Measurements from ENCODE around the gene SNRNP40.

SNRNP40 gene

DNA sequence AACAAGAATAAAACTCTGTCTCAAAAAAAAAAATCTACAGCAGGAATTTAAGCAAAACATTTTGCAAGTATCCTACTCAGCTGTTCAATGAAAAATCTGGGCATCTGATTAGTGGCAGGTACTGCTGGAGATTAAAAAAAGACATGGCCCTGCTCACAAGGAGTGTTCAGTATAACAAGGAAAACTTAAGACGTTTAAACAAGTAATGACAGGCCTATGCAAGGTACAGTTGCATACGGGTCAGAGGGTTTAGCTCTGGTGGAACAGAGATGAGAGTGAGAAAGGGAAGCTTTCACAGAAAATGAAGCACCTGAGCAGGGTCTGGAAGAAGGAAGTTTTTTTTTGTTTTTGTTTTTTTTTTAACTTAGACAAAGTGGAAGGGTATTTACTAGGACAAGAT lies 23.0 kb downstream of the SNRNP40 start:
- TF ChIP-seq ZFX (IDR thresholded peaks at IDR 0.05; ENCODE audit: borderline replicate concordance), result no peak
- TF ChIP-seq, protein P1, sequence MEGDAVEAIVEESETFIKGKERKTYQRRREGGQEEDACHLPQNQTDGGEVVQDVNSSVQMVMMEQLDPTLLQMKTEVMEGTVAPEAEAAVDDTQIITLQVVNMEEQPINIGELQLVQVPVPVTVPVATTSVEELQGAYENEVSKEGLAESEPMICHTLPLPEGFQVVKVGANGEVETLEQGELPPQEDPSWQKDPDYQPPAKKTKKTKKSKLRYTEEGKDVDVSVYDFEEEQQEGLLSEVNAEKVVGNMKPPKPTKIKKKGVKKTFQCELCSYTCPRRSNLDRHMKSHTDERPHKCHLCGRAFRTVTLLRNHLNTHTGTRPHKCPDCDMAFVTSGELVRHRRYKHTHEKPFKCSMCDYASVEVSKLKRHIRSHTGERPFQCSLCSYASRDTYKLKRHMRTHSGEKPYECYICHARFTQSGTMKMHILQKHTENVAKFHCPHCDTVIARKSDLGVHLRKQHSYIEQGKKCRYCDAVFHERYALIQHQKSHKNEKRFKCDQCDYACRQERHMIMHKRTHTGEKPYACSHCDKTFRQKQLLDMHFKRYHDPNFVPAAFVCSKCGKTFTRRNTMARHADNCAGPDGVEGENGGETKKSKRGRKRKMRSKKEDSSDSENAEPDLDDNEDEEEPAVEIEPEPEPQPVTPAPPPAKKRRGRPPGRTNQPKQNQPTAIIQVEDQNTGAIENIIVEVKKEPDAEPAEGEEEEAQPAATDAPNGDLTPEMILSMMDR (IDR thresholded peaks at IDR 0.05), result no peak
- no peak overlapping the region for H3K27ac ChIP-seq

DNA sequence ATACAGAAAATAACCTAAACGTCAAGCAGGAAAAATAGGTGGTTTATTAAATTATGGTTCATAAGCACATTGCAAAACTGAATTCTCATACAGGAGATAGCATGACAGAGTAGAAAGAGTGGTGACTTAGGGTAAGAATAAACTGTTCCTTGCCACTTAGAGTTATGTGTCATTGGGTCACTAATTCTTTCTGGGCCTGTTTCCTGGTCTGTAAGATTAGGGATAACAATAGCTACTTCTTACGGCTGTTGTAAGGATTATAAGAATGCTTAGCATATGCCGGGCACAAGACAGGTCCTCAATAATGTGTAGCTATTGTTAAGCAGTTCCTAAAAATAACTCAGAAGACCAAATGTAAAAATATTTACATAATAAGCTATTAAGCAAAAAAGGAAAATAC lies 24.2 kb downstream of the SNRNP40 start:
- H3K27ac ChIP-seq, result no peak overlapping the region
- TF ChIP-seq, protein P1 (IDR thresholded peaks at IDR 0.05), result no peak
- TF ChIP-seq ZFX (IDR thresholded peaks at IDR 0.05; ENCODE audit: borderline replicate concordance), result no peak

DNA sequence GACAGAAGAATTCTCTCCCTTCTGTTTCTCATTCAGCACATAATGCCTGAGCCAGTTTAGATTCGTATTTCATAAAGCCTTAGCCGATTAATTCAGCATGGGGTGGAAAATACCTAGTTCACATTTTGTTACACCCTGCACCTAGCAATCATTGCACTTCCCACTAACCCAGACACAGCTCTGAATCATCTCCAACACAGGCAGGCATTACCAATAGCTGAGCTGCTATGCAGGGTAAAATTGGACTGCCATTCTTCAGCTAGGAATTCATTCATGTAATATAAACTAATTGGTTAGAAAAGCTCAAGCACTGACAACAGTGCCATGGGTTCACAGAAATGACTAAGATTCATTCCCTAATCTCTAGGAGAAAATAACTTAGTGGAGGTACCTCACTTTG lies 30.0 kb downstream of the SNRNP40 start:
- no peak overlapping the region for H3K27ac ChIP-seq
- TF ChIP-seq ZFX (IDR thresholded peaks at IDR 0.05; ENCODE audit: borderline replicate concordance), result no peak
- TF ChIP-seq, protein P1 (IDR thresholded peaks at IDR 0.05), result no peak

DNA sequence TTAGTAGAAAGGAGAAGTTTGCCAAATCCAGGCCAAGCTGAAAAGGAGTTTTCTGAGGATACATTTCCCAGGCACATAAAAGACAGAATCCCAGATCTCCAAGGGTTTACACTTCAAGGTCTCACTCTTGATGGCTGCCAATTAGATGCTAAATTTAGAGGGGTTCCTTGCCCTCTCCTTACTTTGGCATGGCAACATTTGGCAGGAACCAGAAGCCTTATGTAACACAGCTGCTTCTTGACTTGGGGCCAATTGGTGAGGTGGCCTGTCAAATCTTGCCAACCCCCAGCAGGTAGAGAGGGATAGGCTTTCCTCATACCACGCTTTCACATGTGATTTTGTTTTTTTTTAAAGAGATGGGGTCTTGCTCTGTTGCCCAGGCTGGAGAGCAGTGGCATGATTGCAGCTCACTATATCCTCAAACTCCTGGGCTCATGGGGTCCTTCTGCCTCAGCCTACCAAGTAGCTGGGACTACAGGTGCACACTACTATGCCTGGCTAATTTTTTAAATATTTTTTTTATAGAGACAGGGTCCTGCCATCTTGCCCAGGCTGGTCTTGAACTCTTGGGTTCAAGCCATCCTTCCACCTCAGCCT lies 31.7 kb downstream of the SNRNP40 start:
- no peak for TF ChIP-seq ZFX (IDR thresholded peaks at IDR 0.05; ENCODE audit: borderline replicate concordance)
- no peak overlapping the region for H3K27ac ChIP-seq

DNA sequence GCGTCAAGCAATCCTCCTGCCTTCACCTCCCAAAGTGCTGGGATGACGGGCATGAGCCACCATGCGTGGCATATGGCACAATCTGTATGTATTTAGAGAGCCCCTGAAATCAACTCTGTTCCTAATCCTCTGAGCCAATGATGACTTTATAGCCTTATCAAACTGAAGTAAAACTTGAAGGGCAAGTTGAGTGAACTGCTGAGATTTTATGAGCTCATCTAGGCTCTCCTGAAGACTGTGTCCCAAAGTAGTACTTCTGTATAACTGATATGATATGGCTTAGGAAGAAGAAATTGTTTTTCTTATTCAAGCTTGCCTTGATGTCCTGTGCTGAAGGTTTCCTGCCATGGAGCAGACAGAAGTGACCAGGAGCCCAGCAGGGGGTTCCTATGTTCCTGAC lies 33.2 kb downstream of the SNRNP40 start:
- TF ChIP-seq, protein P1 (IDR thresholded peaks at IDR 0.05), result no peak
- no peak for TF ChIP-seq ZFX (IDR thresholded peaks at IDR 0.05; ENCODE audit: borderline replicate concordance)
- no peak overlapping the region for H3K27ac ChIP-seq

DNA sequence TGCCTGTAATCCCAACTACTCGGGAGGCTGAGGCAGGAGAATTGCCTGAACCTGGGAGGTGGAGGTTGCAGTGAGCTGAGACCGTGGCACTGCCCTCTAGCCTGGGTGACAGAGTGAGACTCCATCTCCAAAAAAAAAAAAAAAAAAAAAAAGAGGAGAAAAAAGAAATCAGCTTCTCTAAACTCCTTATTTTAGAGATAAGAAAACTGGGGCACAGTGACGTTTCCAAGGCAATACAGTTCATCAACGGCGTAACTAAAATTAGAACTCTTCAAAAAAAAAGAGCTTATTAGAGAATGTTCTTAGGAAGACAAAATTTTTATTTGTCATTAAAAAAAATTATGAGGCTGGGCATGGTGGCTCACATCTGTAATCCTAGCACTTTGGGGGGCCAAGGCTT lies 34.2 kb downstream of the SNRNP40 start:
- peak overlapping the region; percentile 43 for H3K27ac ChIP-seq

DNA sequence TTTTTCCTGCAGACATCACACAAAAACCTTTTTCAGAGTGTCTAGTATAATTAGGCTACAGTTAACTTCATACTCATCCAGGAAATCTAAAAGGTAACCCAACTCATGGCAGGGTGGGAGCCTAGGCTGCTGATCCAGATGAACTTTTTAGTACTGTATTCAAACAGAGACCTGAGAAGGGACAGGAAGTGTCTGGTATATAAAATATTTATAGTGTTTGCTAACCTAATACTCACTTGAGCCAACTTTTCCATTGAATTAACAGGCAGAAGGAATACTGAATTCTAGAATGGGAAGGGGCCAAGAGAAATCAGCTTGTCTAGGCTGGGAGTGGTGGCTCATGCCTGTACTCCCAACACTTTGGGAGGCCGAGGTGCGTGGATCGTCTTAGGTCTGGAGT lies 34.7 kb downstream of the SNRNP40 start:
- H3K27ac ChIP-seq, result peak overlapping the region; percentile 43

DNA sequence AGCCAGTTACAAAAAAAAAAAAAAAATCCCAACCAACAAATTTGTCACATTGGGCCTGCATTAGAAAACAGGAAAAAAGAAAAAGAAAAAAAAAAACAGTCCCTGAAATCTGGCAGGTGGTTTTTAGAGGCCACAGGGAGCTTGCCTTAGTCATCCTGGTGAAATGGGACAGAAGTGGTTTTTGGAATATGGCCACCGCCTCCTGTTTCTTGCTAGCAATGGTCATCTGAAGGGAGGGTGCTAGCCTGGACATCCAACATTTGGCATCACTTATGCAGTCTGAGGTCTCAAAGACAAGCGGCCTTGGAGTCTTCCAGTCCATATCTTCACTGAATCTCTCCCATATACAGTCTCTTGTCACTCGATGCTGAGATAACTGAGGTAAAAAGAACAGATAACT lies 36.8 kb downstream of the SNRNP40 start:
- H3K27ac ChIP-seq, result no peak overlapping the region
- no peak for TF ChIP-seq ZFX (IDR thresholded peaks at IDR 0.05; ENCODE audit: borderline replicate concordance)
- TF ChIP-seq, protein P1 (IDR thresholded peaks at IDR 0.05), result no peak

More for the DNA sequence above, 34.7 kb downstream of the SNRNP40 start:
- TF ChIP-seq, protein P1 (IDR thresholded peaks at IDR 0.05), result no peak
- TF ChIP-seq ZFX (IDR thresholded peaks at IDR 0.05; ENCODE audit: borderline replicate concordance), result no peak

Measured in 22Rv1 (cell line).